ENCODE results near the gene KLF15.

- TF ChIP-seq ILF3 (IDR thresholded peaks at IDR 0.05; ENCODE audit: borderline replicate concordance): no peak
- TF ChIP-seq, protein P1, sequence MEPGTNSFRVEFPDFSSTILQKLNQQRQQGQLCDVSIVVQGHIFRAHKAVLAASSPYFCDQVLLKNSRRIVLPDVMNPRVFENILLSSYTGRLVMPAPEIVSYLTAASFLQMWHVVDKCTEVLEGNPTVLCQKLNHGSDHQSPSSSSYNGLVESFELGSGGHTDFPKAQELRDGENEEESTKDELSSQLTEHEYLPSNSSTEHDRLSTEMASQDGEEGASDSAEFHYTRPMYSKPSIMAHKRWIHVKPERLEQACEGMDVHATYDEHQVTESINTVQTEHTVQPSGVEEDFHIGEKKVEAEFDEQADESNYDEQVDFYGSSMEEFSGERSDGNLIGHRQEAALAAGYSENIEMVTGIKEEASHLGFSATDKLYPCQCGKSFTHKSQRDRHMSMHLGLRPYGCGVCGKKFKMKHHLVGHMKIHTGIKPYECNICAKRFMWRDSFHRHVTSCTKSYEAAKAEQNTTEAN (CRISPR knock-in tag; IDR thresholded peaks at IDR 0.05): no peak
- TF ChIP-seq ESRRA (IDR thresholded peaks at IDR 0.05; ENCODE audit: borderline replicate concordance, low read depth): no peak
- no peak for TF ChIP-seq TAF7 (tag; IDR thresholded peaks at IDR 0.05)
- TF ChIP-seq ZNF3 (CRISPR knock-in tag; IDR thresholded peaks at IDR 0.05): no peak
- TF ChIP-seq PHF20 (IDR thresholded peaks at IDR 0.05; ENCODE audit: partially characterized antibody): no peak
- no peak for TF ChIP-seq POLR2A (conservative IDR thresholded peaks at IDR 0.05)
- no peak for TF ChIP-seq TOE1 (IDR thresholded peaks at IDR 0.05; ENCODE audit: borderline replicate concordance)
- no peak for TF ChIP-seq TOE1 (CRISPR knock-in tag; IDR thresholded peaks at IDR 0.05; ENCODE audit: borderline replicate concordance, low read depth)
- no peak for TF ChIP-seq RHOXF2B (CRISPR knock-in tag; conservative IDR thresholded peaks at IDR 0.05)
These were observed 33.5 kb upstream of the KLF15 start for GRCh38 chr3:126390751-126391150.
